Measurements from ENCODE around the gene BCAS3.

GRCh38 chr17:61376931-61377838 lies 699.5 kb downstream of the BCAS3 start:
- TF ChIP-seq CTCF (IDR thresholded peaks at IDR 0.05 in 2 of 3, conservative IDR thresholded peaks at IDR 0.05 in 1 of 3; ENCODE audit: borderline replicate concordance in 1 of 3, insufficient read depth in 1 of 3, low read depth in 2 of 3, low read length in 2 of 3) (no peak), ELF1 (IDR thresholded peaks at IDR 0.05; ENCODE audit: borderline replicate concordance, low read depth) (no peak)

All from HCT116 (cell line).